HG03025 (cell line): ENCODE results near the gene MAST4.

Experiments
- ATAC-seq: cut with Tn5 transposase; IDR thresholded peaks from one replicate; pipeline ENCODE4 v1.9.1; 2021; ENCODE audit warnings: mild to moderate bottlenecking, moderate library complexity; ENCODE audit not compliant: unreplicated experiment, low FRiP score

The MAST4 gene

GRCh38 chr5:67052034-67052433, 455.8 kb downstream of the MAST4 start:
- ATAC-seq, result no peak

- ATAC-seq, result no peak
Measured at GRCh38 chr5:67053229-67053628, 457.0 kb downstream of the MAST4 start.

GRCh38 chr5:67058998-67059743, 463.0 kb downstream of the MAST4 start:
- no peak for ATAC-seq

- ATAC-seq, result no peak
Measured at GRCh38 chr5:67059744-67060490, 463.7 kb downstream of the MAST4 start.

GRCh38 chr5:67061511-67061910, 465.3 kb downstream of the MAST4 start:
- ATAC-seq, result no peak

- no peak for ATAC-seq
Measured at GRCh38 chr5:67063055-67063454, 466.9 kb downstream of the MAST4 start.

GRCh38 chr5:67063791-67064190, 467.6 kb downstream of the MAST4 start:
- no peak for ATAC-seq

GRCh38 chr5:67065237-67065636, 469.0 kb downstream of the MAST4 start:
- ATAC-seq, result peak; percentile 64

GRCh38 chr5:67065696-67066095, 469.5 kb downstream of the MAST4 start:
- no peak for ATAC-seq

GRCh38 chr5:67066815-67067214, 470.6 kb downstream of the MAST4 start:
- no peak for ATAC-seq

GRCh38 chr5:67073045-67073680, 477.0 kb downstream of the MAST4 start:
- ATAC-seq, result no peak

GRCh38 chr5:67077296-67077695, 481.1 kb downstream of the MAST4 start:
- ATAC-seq, result no peak

GRCh38 chr5:67081261-67081660, 485.1 kb downstream of the MAST4 start:
- no peak for ATAC-seq

GRCh38 chr5:67082941-67083340, 486.7 kb downstream of the MAST4 start:
- no peak for ATAC-seq

- ATAC-seq, result no peak
Measured at GRCh38 chr5:67085616-67086015, 489.4 kb downstream of the MAST4 start.

- no peak for ATAC-seq
Measured at GRCh38 chr5:67089200-67089725, 493.1 kb downstream of the MAST4 start.

GRCh38 chr5:67090040-67090439, 493.8 kb downstream of the MAST4 start:
- no peak for ATAC-seq

GRCh38 chr5:67090593-67090992, 494.4 kb downstream of the MAST4 start:
- ATAC-seq, result no peak

GRCh38 chr5:67092535-67092934, 496.3 kb downstream of the MAST4 start:
- ATAC-seq, result no peak

GRCh38 chr5:67093279-67093678, 497.1 kb downstream of the MAST4 start:
- ATAC-seq, result no peak
